ENCODE measurements around the gene MCEMP1. TPM values are rescaled to one million over a fixed set of nuclear protein-coding genes. Genes with fewer than 3 reads are reported as not detected.

MCEMP1 gene
- polyA plus RNA-seq, 3 donors, result 79.4 to 122 (median 104) TPM

DNA sequence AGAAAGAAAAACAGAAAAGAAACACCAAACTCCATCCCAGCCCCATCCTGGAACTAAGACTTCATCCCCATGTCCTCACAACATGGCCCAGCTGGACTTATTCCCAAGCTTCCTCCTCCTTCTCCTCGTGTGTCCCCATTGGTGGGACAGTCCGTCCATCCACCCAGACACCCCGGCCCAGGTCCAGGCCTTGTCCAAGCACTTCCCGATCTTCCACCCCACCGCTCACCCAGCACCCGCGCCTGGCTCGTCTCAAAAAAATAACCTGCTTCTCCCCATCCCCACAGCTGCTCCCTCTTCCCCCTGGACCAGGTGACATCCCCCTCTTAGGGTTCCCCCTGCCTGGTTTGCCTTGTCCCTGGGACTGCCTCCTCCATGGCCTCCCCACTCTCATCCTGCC lies 26.4 kb downstream of the MCEMP1 start:
- Histone ChIP-seq H2AFZ (ENCODE audit: insufficient read depth, low read depth, low read length, poor library complexity, severe bottlenecking) (no peak overlapping the region), H3K9me3 (replicated peaks in 1 of 2; ENCODE audit: control insufficient read depth in 1 of 2, insufficient read depth in 1 of 2, low read length in 2 of 2) (no peaks in the 10 kb centered on the region), H3K4me1 (ENCODE audit: control insufficient read depth in 1 of 2, insufficient read depth in 2 of 2, low read length in 2 of 2) (peaks cover 88 to 89% of the 10 kb centered on the region in 2 donors), H3K27ac (ENCODE audit: low read depth in 1 of 2, low read length in 2 of 2) (peak overlapping the region; percentile 92 to 98), H3K9ac (ENCODE audit: insufficient read depth, low read length, poor library complexity, severe bottlenecking) (no peak overlapping the region), H3K4me2 (replicated peaks; ENCODE audit: extremely low read depth, low read length, poor library complexity, severe bottlenecking) (no peak overlapping the region), H3K79me2 (ENCODE audit: insufficient read depth, low read length) (no peaks in the 10 kb centered on the region), H3K27me3 (ENCODE audit: control insufficient read depth in 2 of 2, insufficient read depth in 2 of 2, low read length in 2 of 2) (no peaks in the 10 kb centered on the region), H3K36me3 (replicated peaks in 1 of 2; ENCODE audit: control insufficient read depth in 1 of 2, insufficient read depth in 2 of 2, low read length in 2 of 2) (no peaks in the 10 kb centered on the region), H4K20me1 (ENCODE audit: insufficient read depth, low read length) (no peaks in the 10 kb centered on the region), H3K4me3 (replicated peaks in 1 of 3; ENCODE audit: low read depth in 2 of 3, low read length in 3 of 3) (no peak overlapping the region)
- peaks cover 1 to 6% (median 4%) of the 10 kb centered on the region in 3 donors for H3K27me3 Mint-ChIP-seq (ENCODE audit: low read depth in 3 of 3)
- 69% methylated on average over 8 of the region's 8 CpGs for WGBS (ENCODE audit: insufficient coverage)
- no peak for DNase-seq
- no peak overlapping the region for H3K4me3 Mint-ChIP-seq
- H3K9me3 Mint-ChIP-seq, result no peaks in the 10 kb centered on the region
- H3K4me1 Mint-ChIP-seq, result peaks cover 80% of the 10 kb centered on the region
- peak overlapping the region in 6 of 7 donors; percentile 57 to 100 (median 99) for H3K27ac Mint-ChIP-seq
- intact Hi-C loops (cut with micrococcal nuclease), result loop anchor here in 1 of 2 donors (5.0 kb wide), 1 partner anchor 49 kb away; no protein-coding TSS in a partner anchor
- peaks cover 0 to 5% of the 10 kb centered on the region in 2 donors for H3K36me3 Mint-ChIP-seq
- TF ChIP-seq, protein P1, sequence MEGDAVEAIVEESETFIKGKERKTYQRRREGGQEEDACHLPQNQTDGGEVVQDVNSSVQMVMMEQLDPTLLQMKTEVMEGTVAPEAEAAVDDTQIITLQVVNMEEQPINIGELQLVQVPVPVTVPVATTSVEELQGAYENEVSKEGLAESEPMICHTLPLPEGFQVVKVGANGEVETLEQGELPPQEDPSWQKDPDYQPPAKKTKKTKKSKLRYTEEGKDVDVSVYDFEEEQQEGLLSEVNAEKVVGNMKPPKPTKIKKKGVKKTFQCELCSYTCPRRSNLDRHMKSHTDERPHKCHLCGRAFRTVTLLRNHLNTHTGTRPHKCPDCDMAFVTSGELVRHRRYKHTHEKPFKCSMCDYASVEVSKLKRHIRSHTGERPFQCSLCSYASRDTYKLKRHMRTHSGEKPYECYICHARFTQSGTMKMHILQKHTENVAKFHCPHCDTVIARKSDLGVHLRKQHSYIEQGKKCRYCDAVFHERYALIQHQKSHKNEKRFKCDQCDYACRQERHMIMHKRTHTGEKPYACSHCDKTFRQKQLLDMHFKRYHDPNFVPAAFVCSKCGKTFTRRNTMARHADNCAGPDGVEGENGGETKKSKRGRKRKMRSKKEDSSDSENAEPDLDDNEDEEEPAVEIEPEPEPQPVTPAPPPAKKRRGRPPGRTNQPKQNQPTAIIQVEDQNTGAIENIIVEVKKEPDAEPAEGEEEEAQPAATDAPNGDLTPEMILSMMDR (IDR thresholded peaks at IDR 0.05), result no peak

DNA sequence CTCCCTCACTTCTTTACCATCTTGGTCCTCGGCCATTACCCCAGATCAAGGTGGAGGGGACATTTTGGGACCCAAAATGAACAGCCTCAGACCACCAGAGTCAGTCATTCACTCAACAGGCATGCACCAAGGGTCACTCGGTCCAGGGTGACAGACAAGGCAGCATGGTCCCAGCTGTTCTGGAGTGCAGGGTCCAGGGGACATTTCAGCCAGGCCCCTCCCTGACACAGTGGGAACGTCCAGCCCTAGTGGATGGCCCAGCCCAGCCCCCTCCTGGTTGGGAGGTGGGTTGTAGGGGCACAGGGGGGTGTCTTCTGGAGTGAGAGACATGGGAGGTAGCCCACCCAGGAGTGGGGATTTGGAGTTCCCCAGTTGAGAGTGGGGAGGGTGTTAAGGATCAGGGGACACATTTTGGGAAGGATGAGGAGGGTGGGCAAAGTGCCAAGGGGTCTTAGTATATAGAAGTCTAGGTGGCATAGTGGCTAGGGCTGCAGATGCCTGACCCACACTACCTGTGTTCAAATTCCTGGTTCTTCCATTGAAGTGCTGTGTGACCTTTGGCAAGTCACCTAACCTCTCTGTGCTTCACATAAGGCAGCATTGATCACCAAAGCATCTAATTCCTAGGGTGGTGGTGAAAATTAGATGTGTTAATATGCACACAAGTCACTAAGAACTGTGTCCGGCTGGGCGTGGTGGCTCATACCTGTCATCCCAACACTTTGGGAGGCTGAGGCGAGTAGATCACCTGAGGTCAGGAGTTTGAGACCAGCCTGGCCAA lies 27.6 kb downstream of the MCEMP1 start:
- H3K4me1 Mint-ChIP-seq, result peaks cover 76% of the 10 kb centered on the region
- peak overlapping the region; percentile 98 to 100 (median 99) for H3K27ac Mint-ChIP-seq
- TF ChIP-seq, protein P1 (IDR thresholded peaks at IDR 0.05), result no peak
- WGBS (ENCODE audit: insufficient coverage), result 80% methylated on average over 6 of the region's 6 CpGs
- Histone ChIP-seq H3K9ac (ENCODE audit: insufficient read depth, low read length, poor library complexity, severe bottlenecking) (peak overlapping the region; percentile 69), H3K27ac (ENCODE audit: low read depth in 1 of 2, low read length in 2 of 2) (peak overlapping the region; percentile 92 to 98), H3K4me1 (ENCODE audit: control insufficient read depth in 1 of 2, insufficient read depth in 2 of 2, low read length in 2 of 2) (peaks cover 79 to 82% of the 10 kb centered on the region in 2 donors), H3K4me2 (replicated peaks; ENCODE audit: extremely low read depth, low read length, poor library complexity, severe bottlenecking) (peak overlapping the region; percentile 75), H3K27me3 (ENCODE audit: control insufficient read depth in 2 of 2, insufficient read depth in 2 of 2, low read length in 2 of 2) (no peaks in the 10 kb centered on the region), H2AFZ (ENCODE audit: insufficient read depth, low read depth, low read length, poor library complexity, severe bottlenecking) (no peak overlapping the region), H3K4me3 (replicated peaks in 1 of 3; ENCODE audit: low read depth in 2 of 3, low read length in 3 of 3) (peak overlapping the region in 1 of 3 experiments; percentile 38), H4K20me1 (ENCODE audit: insufficient read depth, low read length) (no peaks in the 10 kb centered on the region), H3K36me3 (replicated peaks in 1 of 2; ENCODE audit: control insufficient read depth in 1 of 2, insufficient read depth in 2 of 2, low read length in 2 of 2) (no peaks in the 10 kb centered on the region), H3K9me3 (replicated peaks in 1 of 2; ENCODE audit: control insufficient read depth in 1 of 2, insufficient read depth in 1 of 2, low read length in 2 of 2) (no peaks in the 10 kb centered on the region), H3K79me2 (ENCODE audit: insufficient read depth, low read length) (no peaks in the 10 kb centered on the region)
- intact Hi-C loops (cut with micrococcal nuclease), result loop anchor here in 1 of 2 donors (5.0 kb wide), 1 partner anchor 48 kb away; no protein-coding TSS in a partner anchor
- peaks cover 0 to 5% of the 10 kb centered on the region in 2 donors for H3K36me3 Mint-ChIP-seq
- H3K9me3 Mint-ChIP-seq, result no peaks in the 10 kb centered on the region
- no peak for DNase-seq
- peaks cover 0 to 6% (median 0%) of the 10 kb centered on the region in 3 donors for H3K27me3 Mint-ChIP-seq (ENCODE audit: low read depth in 3 of 3)
- H3K4me3 Mint-ChIP-seq, result peak overlapping the region in 1 of 2 donors; percentile 35
